K562 (cell line): ENCODE data around the gene EPHB4. TPM values are rescaled to one million over a fixed set of nuclear protein-coding genes. Genes with fewer than 3 reads are reported as not detected.

Experiments used
- DNMT1 ChIP-seq: fragments of 450-650 bp; IDR thresholded peaks from 2 replicates; pipeline ENCODE4 v1.6.1; 2016; ENCODE audit warnings: antibody characterized with exemption, mild to moderate bottlenecking
- MCM2 ChIP-seq: fragments of 450-650 bp; IDR thresholded peaks from 2 replicates; pipeline ENCODE4 v1.6.1; 2017; ENCODE audit warnings: low read depth, mild to moderate bottlenecking
- NR2F6 ChIP-seq: fragments of 450-650 bp; formaldehyde crosslinking; IDR thresholded peaks from 2 replicates; pipeline ENCODE4 v1.4.0; 2020; ENCODE audit warnings: mild to moderate bottlenecking
- YBX1 ChIP-seq: fragments of 450-650 bp; IDR thresholded peaks from 2 replicates; pipeline ENCODE4 v1.7.1; 2016; ENCODE audit warnings: mild to moderate bottlenecking
- ZC3H11A ChIP-seq: IDR thresholded peaks from 2 replicates; pipeline ENCODE4 v1.6.1; 2012; ENCODE audit warnings: low read depth, low read length, improper control_type of control experiment
- ZNF311 ChIP-seq: fragments of 250-450 bp; sonication (Bioruptor Pico); IDR thresholded peaks from 2 replicates; pipeline ENCODE4 v1.4.0; 2020; ENCODE audit warnings: mild to moderate bottlenecking, moderate library complexity
- ZNF431 ChIP-seq: sonication (generic); formaldehyde crosslinking; IDR thresholded peaks from 2 replicates; pipeline ENCODE4 v1.8.0; 2022; ENCODE audit warnings: mild to moderate bottlenecking, missing genetic modification reagents
- ZNF586 ChIP-seq: fragments of 450-650 bp; formaldehyde crosslinking; conservative IDR thresholded peaks from 2 replicates; pipeline ENCODE4 v1.4.0; 2020; ENCODE audit warnings: mild to moderate bottlenecking, moderate library complexity
- ZNF764 ChIP-seq: fragments of 250-450 bp; sonication (Bioruptor Pico); IDR thresholded peaks from 2 replicates; pipeline ENCODE4 v1.4.0; 2020; ENCODE audit warnings: low read depth, mild to moderate bottlenecking, moderate library complexity
- ZSCAN29 ChIP-seq: fragments of 450-650 bp; IDR thresholded peaks from 2 replicates; pipeline ENCODE4 v1.6.1; 2017
- polyA plus RNA-seq, 8 experiments: library from polyadenylated mRNA; depleted of rRNA in 4 of 8; stranded (reverse) in 5 of 8; unstranded in 3 of 8; fragments of >200 nt; fragmentation: Nextera tagmentation in 2 of 8; fragmentation: Illumina TruSeq in 1 of 8; extraction: Ambion mirVana in 2 of 8; extraction: Trizol in 1 of 8; gene quantifications; 2 replicates each; pipeline versions ENCODE4 v1.2.1 to v1.2.3, GENCODE V29; 2011 to 2014; ENCODE audit warnings: inconsistent platforms in 1 of 8, missing spikeins in 1 of 8
- total RNA-seq, 7 experiments: library from RNA; depleted of rRNA in 6 of 7; stranded (reverse); fragments of >200 nt in 6 of 7; fragmentation: Illumina TruSeq in 2 of 7; extraction: Trizol in 2 of 7; gene quantifications; 2 replicates each; pipeline versions ENCODE4 v1.2.1 to v1.2.3, GENCODE V29; 2011 to 2021; ENCODE audit warnings: low replicate concordance in 1 of 7
- TF ChIP-seq, protein P1 (sequence below): sonication (generic); formaldehyde crosslinking; IDR thresholded peaks from 2 replicates; pipeline ENCODE4 v1.8.1; 2023; ENCODE audit warnings: missing genetic modification reagents, mild to moderate bottlenecking, borderline replicate concordance
- TF ChIP-seq, protein P2 (sequence below): fragments of 200-800 bp; sonication (Bioruptor generic); IDR thresholded peaks from 2 replicates; pipeline ENCODE4 v1.6.1; 2016; ENCODE audit warnings: missing genetic modification characterization, missing compliant biosample characterization
- TF ChIP-seq, protein P3 (sequence below): IDR thresholded peaks from 3 replicates; pipeline ENCODE4 v1.6.1; 2011; ENCODE audit warnings: borderline replicate concordance, mild to moderate bottlenecking, moderate library complexity; ENCODE audit not compliant: insufficient read length; ENCODE audit errors: extremely low read depth

The EPHB4 gene
- total and polyA plus RNA-seq, 9 of the 15 experiments (the other 6 are each of a cell fraction or from before 2014, with no cell fraction given) = 1.2 to 82.1 (median 37.9) TPM

DNA sequence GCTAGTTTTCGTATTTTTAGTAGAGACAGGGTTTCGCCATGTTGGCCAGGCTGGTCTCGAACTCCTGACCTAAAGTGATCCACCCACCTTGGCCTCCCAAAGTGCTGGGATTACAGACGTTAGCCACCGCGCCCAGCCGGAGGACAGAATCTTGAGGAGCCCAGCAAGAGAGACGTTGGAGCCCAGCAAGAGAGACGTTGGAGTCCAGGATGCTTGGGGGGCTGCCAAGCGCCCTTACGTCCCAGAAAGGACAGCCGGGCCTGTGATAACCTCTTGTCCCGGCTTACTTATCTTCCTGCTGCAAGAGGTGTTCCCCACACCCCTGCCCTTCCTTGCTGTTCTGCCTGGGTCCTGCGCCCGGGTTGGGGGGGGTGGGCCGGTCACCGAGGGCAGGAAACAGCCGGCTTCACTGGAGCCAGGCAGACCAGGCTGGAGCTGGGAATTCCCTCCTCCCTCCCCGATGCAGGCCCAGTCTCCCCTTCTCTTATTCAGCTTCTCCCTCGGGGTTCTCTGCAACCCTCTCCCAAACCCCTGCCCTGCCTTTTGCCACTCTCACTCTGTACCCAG, 1.9 kb upstream of the EPHB4 start (continued):
- TF ChIP-seq, protein P1, sequence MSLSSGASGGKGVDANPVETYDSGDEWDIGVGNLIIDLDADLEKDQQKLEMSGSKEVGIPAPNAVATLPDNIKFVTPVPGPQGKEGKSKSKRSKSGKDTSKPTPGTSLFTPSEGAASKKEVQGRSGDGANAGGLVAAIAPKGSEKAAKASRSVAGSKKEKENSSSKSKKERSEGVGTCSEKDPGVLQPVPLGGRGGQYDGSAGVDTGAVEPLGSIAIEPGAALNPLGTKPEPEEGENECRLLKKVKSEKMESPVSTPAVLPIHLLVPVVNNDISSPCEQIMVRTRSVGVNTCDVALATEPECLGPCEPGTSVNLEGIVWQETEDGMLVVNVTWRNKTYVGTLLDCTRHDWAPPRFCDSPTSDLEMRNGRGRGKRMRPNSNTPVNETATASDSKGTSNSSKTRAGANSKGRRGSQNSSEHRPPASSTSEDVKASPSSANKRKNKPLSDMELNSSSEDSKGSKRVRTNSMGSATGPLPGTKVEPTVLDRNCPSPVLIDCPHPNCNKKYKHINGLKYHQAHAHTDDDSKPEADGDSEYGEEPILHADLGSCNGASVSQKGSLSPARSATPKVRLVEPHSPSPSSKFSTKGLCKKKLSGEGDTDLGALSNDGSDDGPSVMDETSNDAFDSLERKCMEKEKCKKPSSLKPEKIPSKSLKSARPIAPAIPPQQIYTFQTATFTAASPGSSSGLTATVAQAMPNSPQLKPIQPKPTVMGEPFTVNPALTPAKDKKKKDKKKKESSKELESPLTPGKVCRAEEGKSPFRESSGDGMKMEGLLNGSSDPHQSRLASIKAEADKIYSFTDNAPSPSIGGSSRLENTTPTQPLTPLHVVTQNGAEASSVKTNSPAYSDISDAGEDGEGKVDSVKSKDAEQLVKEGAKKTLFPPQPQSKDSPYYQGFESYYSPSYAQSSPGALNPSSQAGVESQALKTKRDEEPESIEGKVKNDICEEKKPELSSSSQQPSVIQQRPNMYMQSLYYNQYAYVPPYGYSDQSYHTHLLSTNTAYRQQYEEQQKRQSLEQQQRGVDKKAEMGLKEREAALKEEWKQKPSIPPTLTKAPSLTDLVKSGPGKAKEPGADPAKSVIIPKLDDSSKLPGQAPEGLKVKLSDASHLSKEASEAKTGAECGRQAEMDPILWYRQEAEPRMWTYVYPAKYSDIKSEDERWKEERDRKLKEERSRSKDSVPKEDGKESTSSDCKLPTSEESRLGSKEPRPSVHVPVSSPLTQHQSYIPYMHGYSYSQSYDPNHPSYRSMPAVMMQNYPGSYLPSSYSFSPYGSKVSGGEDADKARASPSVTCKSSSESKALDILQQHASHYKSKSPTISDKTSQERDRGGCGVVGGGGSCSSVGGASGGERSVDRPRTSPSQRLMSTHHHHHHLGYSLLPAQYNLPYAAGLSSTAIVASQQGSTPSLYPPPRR (CRISPR knock-in tag) = no peak
- TF ChIP-seq ZNF431 (CRISPR knock-in tag) (no peak), YBX1 (no peak), NR2F6 (CRISPR knock-in tag) (no peak), ZC3H11A (no peak), ZSCAN29 (no peak), ZNF311 (CRISPR knock-in tag) (no peak), DNMT1 (no peak), ZNF764 (CRISPR knock-in tag) (no peak; the same call in 1 of the 2 replicates), ZNF586 (CRISPR knock-in tag) (no peak), MCM2 (no peak)
- TF ChIP-seq, protein P2, sequence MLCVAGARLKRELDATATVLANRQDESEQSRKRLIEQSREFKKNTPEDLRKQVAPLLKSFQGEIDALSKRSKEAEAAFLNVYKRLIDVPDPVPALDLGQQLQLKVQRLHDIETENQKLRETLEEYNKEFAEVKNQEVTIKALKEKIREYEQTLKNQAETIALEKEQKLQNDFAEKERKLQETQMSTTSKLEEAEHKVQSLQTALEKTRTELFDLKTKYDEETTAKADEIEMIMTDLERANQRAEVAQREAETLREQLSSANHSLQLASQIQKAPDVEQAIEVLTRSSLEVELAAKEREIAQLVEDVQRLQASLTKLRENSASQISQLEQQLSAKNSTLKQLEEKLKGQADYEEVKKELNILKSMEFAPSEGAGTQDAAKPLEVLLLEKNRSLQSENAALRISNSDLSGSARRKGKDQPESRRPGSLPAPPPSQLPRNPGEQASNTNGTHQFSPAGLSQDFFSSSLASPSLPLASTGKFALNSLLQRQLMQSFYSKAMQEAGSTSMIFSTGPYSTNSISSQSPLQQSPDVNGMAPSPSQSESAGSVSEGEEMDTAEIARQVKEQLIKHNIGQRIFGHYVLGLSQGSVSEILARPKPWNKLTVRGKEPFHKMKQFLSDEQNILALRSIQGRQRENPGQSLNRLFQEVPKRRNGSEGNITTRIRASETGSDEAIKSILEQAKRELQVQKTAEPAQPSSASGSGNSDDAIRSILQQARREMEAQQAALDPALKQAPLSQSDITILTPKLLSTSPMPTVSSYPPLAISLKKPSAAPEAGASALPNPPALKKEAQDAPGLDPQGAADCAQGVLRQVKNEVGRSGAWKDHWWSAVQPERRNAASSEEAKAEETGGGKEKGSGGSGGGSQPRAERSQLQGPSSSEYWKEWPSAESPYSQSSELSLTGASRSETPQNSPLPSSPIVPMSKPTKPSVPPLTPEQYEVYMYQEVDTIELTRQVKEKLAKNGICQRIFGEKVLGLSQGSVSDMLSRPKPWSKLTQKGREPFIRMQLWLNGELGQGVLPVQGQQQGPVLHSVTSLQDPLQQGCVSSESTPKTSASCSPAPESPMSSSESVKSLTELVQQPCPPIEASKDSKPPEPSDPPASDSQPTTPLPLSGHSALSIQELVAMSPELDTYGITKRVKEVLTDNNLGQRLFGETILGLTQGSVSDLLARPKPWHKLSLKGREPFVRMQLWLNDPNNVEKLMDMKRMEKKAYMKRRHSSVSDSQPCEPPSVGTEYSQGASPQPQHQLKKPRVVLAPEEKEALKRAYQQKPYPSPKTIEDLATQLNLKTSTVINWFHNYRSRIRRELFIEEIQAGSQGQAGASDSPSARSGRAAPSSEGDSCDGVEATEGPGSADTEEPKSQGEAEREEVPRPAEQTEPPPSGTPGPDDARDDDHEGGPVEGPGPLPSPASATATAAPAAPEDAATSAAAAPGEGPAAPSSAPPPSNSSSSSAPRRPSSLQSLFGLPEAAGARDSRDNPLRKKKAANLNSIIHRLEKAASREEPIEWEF (CRISPR knock-in tag) = no peak
- TF ChIP-seq, protein P3, sequence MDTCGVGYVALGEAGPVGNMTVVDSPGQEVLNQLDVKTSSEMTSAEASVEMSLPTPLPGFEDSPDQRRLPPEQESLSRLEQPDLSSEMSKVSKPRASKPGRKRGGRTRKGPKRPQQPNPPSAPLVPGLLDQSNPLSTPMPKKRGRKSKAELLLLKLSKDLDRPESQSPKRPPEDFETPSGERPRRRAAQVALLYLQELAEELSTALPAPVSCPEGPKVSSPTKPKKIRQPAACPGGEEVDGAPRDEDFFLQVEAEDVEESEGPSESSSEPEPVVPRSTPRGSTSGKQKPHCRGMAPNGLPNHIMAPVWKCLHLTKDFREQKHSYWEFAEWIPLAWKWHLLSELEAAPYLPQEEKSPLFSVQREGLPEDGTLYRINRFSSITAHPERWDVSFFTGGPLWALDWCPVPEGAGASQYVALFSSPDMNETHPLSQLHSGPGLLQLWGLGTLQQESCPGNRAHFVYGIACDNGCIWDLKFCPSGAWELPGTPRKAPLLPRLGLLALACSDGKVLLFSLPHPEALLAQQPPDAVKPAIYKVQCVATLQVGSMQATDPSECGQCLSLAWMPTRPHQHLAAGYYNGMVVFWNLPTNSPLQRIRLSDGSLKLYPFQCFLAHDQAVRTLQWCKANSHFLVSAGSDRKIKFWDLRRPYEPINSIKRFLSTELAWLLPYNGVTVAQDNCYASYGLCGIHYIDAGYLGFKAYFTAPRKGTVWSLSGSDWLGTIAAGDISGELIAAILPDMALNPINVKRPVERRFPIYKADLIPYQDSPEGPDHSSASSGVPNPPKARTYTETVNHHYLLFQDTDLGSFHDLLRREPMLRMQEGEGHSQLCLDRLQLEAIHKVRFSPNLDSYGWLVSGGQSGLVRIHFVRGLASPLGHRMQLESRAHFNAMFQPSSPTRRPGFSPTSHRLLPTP = peak; percentile 39
